ENCODE data around the gene ZNF91.

ZNF91 gene

DNA sequence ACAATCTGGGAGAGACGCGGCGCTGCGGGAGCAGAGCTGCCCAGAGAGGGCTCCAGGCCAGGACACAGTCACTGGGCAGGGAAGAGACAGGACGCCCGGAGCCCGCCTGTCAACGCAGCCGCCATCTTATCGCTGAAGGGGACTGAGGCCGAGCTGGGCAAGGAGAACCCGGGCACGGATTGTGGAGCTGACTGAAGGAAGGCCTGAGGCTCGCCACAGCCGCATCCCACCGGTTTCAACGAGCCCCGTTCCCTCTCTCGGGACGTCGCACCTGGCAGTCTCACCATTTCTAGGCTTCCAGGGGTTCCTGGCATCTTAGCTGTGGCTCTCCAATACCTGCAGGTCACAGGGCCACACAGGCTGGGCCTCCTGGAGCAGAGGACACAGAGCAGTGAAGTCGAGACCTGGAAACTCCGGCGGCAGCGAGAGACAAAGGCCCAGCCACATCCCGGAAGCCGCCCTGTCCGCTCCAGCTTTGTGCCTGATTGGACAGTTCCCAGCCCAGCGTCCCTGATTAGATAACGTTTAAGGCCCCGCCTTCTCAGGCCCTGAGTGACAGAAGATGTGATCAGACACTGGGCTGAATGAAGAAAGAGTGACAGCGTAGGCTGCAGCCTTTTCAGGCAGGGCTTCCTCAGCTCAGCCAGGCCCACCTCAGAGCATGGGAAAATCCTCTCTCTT, at the start of gene ZNF91:
Gene ZNF91 (minus strand): TSS at position 431 of the 681 bp plus-strand sequence. CDS start 117 bp downstream, at position 314.
- FAIRE-seq (peak; percentile 94), DNase-seq (ENCODE audit: insufficient read length, low spot score) (peak; percentile 19)
- TF ChIP-seq, protein P1, sequence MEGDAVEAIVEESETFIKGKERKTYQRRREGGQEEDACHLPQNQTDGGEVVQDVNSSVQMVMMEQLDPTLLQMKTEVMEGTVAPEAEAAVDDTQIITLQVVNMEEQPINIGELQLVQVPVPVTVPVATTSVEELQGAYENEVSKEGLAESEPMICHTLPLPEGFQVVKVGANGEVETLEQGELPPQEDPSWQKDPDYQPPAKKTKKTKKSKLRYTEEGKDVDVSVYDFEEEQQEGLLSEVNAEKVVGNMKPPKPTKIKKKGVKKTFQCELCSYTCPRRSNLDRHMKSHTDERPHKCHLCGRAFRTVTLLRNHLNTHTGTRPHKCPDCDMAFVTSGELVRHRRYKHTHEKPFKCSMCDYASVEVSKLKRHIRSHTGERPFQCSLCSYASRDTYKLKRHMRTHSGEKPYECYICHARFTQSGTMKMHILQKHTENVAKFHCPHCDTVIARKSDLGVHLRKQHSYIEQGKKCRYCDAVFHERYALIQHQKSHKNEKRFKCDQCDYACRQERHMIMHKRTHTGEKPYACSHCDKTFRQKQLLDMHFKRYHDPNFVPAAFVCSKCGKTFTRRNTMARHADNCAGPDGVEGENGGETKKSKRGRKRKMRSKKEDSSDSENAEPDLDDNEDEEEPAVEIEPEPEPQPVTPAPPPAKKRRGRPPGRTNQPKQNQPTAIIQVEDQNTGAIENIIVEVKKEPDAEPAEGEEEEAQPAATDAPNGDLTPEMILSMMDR (IDR thresholded peaks at IDR 0.05; ENCODE audit: insufficient read depth, missing control alignments) = no peak

- DNase-seq (ENCODE audit: insufficient read length, low spot score) (no peak), FAIRE-seq (no peak)
- TF ChIP-seq, protein P1 (IDR thresholded peaks at IDR 0.05; ENCODE audit: insufficient read depth, missing control alignments) = no peak
Observed at GRCh38 chr19:23440791-23441190, 45.5 kb upstream of the ZNF91 start.

DNA sequence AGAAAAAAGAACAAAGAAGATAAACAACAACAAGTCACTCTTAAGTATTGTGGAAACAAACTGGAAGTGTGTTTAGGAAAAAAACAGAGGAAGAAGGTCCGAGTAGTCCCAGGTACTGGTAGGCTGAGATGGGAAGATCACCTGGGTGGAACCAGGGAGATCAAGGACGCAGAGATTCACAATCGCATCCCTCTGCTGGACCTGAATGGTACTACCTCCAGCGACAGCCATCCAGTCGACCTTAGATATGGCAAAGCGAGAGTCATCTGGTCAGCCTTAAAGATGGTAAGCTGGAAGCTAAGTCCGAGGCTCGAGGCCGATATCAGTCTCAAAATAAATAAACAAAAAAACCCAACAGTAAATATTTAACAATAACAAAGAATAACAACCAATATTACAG, 44.9 kb upstream of the ZNF91 start:
- TF ChIP-seq, protein P1 (IDR thresholded peaks at IDR 0.05; ENCODE audit: insufficient read depth, missing control alignments) = no peak
- FAIRE-seq (no peak), DNase-seq (ENCODE audit: insufficient read length, low spot score) (no peak)

GRCh38 chr19:23439623-23440022, 44.4 kb upstream of the ZNF91 start:
- FAIRE-seq (no peak), DNase-seq (ENCODE audit: insufficient read length, low spot score) (no peak)

DNA sequence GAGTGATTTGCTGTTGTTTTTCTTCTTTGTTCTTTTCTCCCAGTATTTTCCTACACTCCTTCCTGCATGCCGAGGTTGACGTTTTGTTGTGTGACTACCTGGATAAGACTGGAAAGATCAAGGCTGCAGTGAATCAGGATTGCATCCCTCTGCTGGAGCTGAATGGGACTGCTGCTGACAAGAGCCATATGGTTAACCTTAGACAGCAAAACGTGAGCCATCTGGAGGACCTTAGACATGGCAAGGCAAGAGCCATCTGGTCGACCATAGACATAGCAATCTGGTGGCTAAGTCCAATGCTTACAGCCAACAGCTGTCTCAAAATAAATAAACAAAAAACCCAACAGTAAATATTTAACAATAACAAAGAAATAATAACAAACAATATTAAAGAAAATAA, 42.6 kb upstream of the ZNF91 start:
- DNase-seq (ENCODE audit: insufficient read length, low spot score) (no peak), FAIRE-seq (no peak)
- TF ChIP-seq, protein P1 (IDR thresholded peaks at IDR 0.05; ENCODE audit: insufficient read depth, missing control alignments) = no peak

More at GRCh38 chr19:23439623-23440022, 44.4 kb upstream of the ZNF91 start:
- TF ChIP-seq, protein P1 (IDR thresholded peaks at IDR 0.05; ENCODE audit: insufficient read depth, missing control alignments) = no peak

GRCh38 chr19:23436944-23437343, 41.7 kb upstream of the ZNF91 start:
- FAIRE-seq = no peak
- TF ChIP-seq, protein P1 (IDR thresholded peaks at IDR 0.05; ENCODE audit: insufficient read depth, missing control alignments) = no peak
- DNase-seq (ENCODE audit: insufficient read length, low spot score) = no peak

- DNase-seq (ENCODE audit: insufficient read length, low spot score) (no peak), FAIRE-seq (no peak)
- TF ChIP-seq, protein P1 (IDR thresholded peaks at IDR 0.05; ENCODE audit: insufficient read depth, missing control alignments) = no peak
Observed at GRCh38 chr19:23436318-23436717, 41.0 kb upstream of the ZNF91 start.
